MM.1S (cell line): Measurements from ENCODE around the gene NR0B1.
A peak's percentile ranks its signal among the peaks of the same experiment; 100 is the strongest.

Source experiments
- DNase-seq: peaks from one replicate; pipeline ENCODE4 v3.0.0-alpha.2; 2015
- H2AFZ ChIP-seq: fragments of 300-600 bp; sonication (generic); 2 replicates; pipeline ENCODE4 v1.6.0; 2016; ENCODE audit warnings: antibody characterized with exemption, low read length
- H3F3A ChIP-seq: fragments of 300-600 bp; sonication (generic); 2 replicates; pipeline ENCODE4 v1.6.1; 2016; ENCODE audit warnings: mild to moderate bottlenecking, antibody characterized with exemption, low read length, moderate library complexity, mixed read lengths; ENCODE audit not compliant: insufficient read depth
- H3K27ac ChIP-seq: fragments of 300-600 bp; sonication (generic); 2 replicates; pipeline ENCODE4 v1.5.1; 2016; ENCODE audit warnings: mild to moderate bottlenecking, low read length
- H3K27me3 ChIP-seq: fragments of 300-600 bp; sonication (generic); replicated peaks from 2 replicates; pipeline ENCODE4 v1.6.0; 2016; ENCODE audit warnings: low read length; ENCODE audit not compliant: insufficient read depth
- H3K36me3 ChIP-seq: fragments of 300-600 bp; sonication (generic); replicated peaks from 2 replicates; pipeline ENCODE4 v1.6.1; 2016; ENCODE audit warnings: mild to moderate bottlenecking, low read length, mixed read lengths; ENCODE audit not compliant: insufficient read depth
- H3K4me1 ChIP-seq: fragments of 300-600 bp; sonication (generic); 2 replicates; pipeline ENCODE4 v1.6.1; 2016; ENCODE audit warnings: low read length, mixed read lengths
- H3K4me2 ChIP-seq: fragments of 300-600 bp; sonication (generic); 2 replicates; pipeline ENCODE4 v1.6.0; 2016; ENCODE audit warnings: low read depth, low read length
- H3K4me3 ChIP-seq: fragments of 300-600 bp; sonication (generic); 2 replicates; pipeline ENCODE4 v1.5.1; 2016; ENCODE audit warnings: low read length, mixed read lengths
- H3K79me2 ChIP-seq: fragments of 300-600 bp; sonication (generic); 2 replicates; pipeline ENCODE4 v1.6.1; 2016; ENCODE audit warnings: mixed run types, low read length, mixed read lengths
- H3K9ac ChIP-seq: fragments of 300-600 bp; sonication (generic); 2 replicates; pipeline ENCODE4 v1.6.1; 2016; ENCODE audit warnings: low read length, mixed read lengths
- H3K9me2 ChIP-seq: fragments of 300-600 bp; sonication (generic); replicated peaks from 2 replicates; pipeline ENCODE4 v1.6.1; 2016; ENCODE audit warnings: mild to moderate bottlenecking, low read length, mixed read lengths; ENCODE audit not compliant: insufficient read depth
- H3K9me3 ChIP-seq: fragments of 300-600 bp; sonication (generic); replicated peaks from 2 replicates; pipeline ENCODE4 v1.6.1; 2016; ENCODE audit warnings: mild to moderate bottlenecking, low read length, mixed read lengths; ENCODE audit not compliant: insufficient read depth
- H4K20me1 ChIP-seq: fragments of 300-600 bp; sonication (generic); 2 replicates; pipeline ENCODE4 v1.6.1; 2016; ENCODE audit warnings: mild to moderate bottlenecking, low read length, moderate library complexity, mixed read lengths; ENCODE audit not compliant: insufficient read depth
- CTCF ChIP-seq: fragments of 300-600 bp; sonication (generic); IDR thresholded peaks from 2 replicates; pipeline ENCODE4 v1.5.1; 2016; ENCODE audit warnings: antibody characterized with exemption, low read length, mixed read lengths
- EZH2 ChIP-seq: fragments of 300-600 bp; sonication (generic); optimal IDR thresholded peaks from 2 replicates; pipeline ENCODE3; 2017; ENCODE audit warnings: low read depth, mild to moderate bottlenecking, antibody characterized with exemption, low read length, mixed read lengths
- EZH2phosphoT487 ChIP-seq: fragments of 300-600 bp; sonication (generic); IDR thresholded peaks from 2 replicates; pipeline ENCODE4 v1.6.1; 2018; ENCODE audit warnings: antibody characterized with exemption, low read length

NR0B1 gene

GRCh38 chrX:30280428-30280827, 28.8 kb downstream of the NR0B1 start:
- no peaks in the 10 kb centered on the region for H3K4me1 ChIP-seq
- H3K36me3 ChIP-seq, result no peaks in the 10 kb centered on the region
- H3K9me3 ChIP-seq, result no peaks in the 10 kb centered on the region
- H3K9me2 ChIP-seq, result no peaks in the 10 kb centered on the region
- TF ChIP-seq EZH2, result no peak
- TF ChIP-seq EZH2phosphoT487, result no peak
- TF ChIP-seq CTCF, result no peak
- no peaks in the 10 kb centered on the region for H3F3A ChIP-seq
- no peaks in the 10 kb centered on the region for H4K20me1 ChIP-seq
- no peak overlapping the region for H2AFZ ChIP-seq
- H3K9ac ChIP-seq, result no peak overlapping the region
- no peak overlapping the region for H3K27ac ChIP-seq
- H3K4me2 ChIP-seq, result no peak overlapping the region
- H3K79me2 ChIP-seq, result no peaks in the 10 kb centered on the region
- H3K27me3 ChIP-seq, result no peaks in the 10 kb centered on the region
- DNase-seq, result no peak
- no peak overlapping the region for H3K4me3 ChIP-seq

- H3K27me3 ChIP-seq, result no peaks in the 10 kb centered on the region
- no peak overlapping the region for H3K27ac ChIP-seq
- no peaks in the 10 kb centered on the region for H3K9me3 ChIP-seq
- H3K4me1 ChIP-seq, result no peaks in the 10 kb centered on the region
- TF ChIP-seq EZH2, result no peak
- TF ChIP-seq EZH2phosphoT487, result no peak
- TF ChIP-seq CTCF, result no peak
- no peaks in the 10 kb centered on the region for H3K9me2 ChIP-seq
- no peaks in the 10 kb centered on the region for H3F3A ChIP-seq
- no peak overlapping the region for H3K4me3 ChIP-seq
- no peaks in the 10 kb centered on the region for H3K36me3 ChIP-seq
- no peaks in the 10 kb centered on the region for H4K20me1 ChIP-seq
- no peak overlapping the region for H3K9ac ChIP-seq
- DNase-seq, result no peak
- H3K79me2 ChIP-seq, result no peaks in the 10 kb centered on the region
- no peak overlapping the region for H2AFZ ChIP-seq
- no peak overlapping the region for H3K4me2 ChIP-seq
These were observed 30.8 kb downstream of the NR0B1 start for GRCh38 chrX:30278365-30278764.

- Histone ChIP-seq H3K36me3 (no peaks in the 10 kb centered on the region), H3K4me1 (no peaks in the 10 kb centered on the region), H3F3A (no peaks in the 10 kb centered on the region), H3K9ac (no peak overlapping the region), H3K4me3 (no peak overlapping the region), H3K9me3 (no peaks in the 10 kb centered on the region), H3K79me2 (no peaks in the 10 kb centered on the region), H4K20me1 (no peaks in the 10 kb centered on the region), H3K27ac (no peak overlapping the region), H3K4me2 (no peak overlapping the region), H2AFZ (no peak overlapping the region), H3K27me3 (no peaks in the 10 kb centered on the region), H3K9me2 (no peaks in the 10 kb centered on the region)
- no peak for DNase-seq
- no peak for TF ChIP-seq EZH2
- TF ChIP-seq CTCF, result peak; percentile 19; the same call in 1 of the 2 replicates
- TF ChIP-seq EZH2phosphoT487, result no peak
These were observed 33.7 kb downstream of the NR0B1 start for GRCh38 chrX:30275498-30275897.
